Endothelial cell (in vitro differentiated cells): ENCODE results near the gene KMO. TPM values are rescaled to one million over a fixed set of nuclear protein-coding genes. Genes with fewer than 3 reads are reported as not detected.

ENCODE experiments used
- DNase-seq: peaks from one replicate; pipeline ENCODE4 v3.0.0; 2021; ENCODE audit warnings: low spot score
- H3K27ac Mint-ChIP-seq: one replicate; pipeline ENCODE4 v1.8.0; 2021; ENCODE audit warnings: mixed read lengths, inconsistent platforms; ENCODE audit not compliant: unreplicated experiment
- H3K27me3 Mint-ChIP-seq: one replicate; pipeline ENCODE4 v1.8.0; 2021; ENCODE audit warnings: mild to moderate bottlenecking, moderate library complexity, mixed read lengths, inconsistent platforms; ENCODE audit not compliant: unreplicated experiment
- H3K36me3 Mint-ChIP-seq: one replicate; pipeline ENCODE4 v1.8.0; 2021; ENCODE audit warnings: mild to moderate bottlenecking, low read depth, mixed read lengths, inconsistent platforms; ENCODE audit not compliant: unreplicated experiment
- H3K4me1 Mint-ChIP-seq: one replicate; pipeline ENCODE4 v1.8.0; 2021; ENCODE audit warnings: mild to moderate bottlenecking, mixed read lengths, inconsistent platforms; ENCODE audit not compliant: unreplicated experiment
- H3K4me3 Mint-ChIP-seq: one replicate; pipeline ENCODE4 v1.8.0; 2021; ENCODE audit warnings: mild to moderate bottlenecking, mixed read lengths, inconsistent platforms; ENCODE audit not compliant: unreplicated experiment
- H3K9me3 Mint-ChIP-seq: one replicate; pipeline ENCODE4 v1.8.0; 2021; ENCODE audit warnings: mixed read lengths, inconsistent platforms; ENCODE audit not compliant: unreplicated experiment
- CTCF ChIP-seq: fragments of 200-600 bp; sonication (generic); IDR thresholded peaks from one replicate; pipeline ENCODE4 v1.5.0; 2021; ENCODE audit warnings: antibody characterized with exemption; ENCODE audit not compliant: unreplicated experiment
- total RNA-seq: library from RNA; stranded (reverse); fragmentation: NEBNext Ultra II Directional; extraction: Animal tissue kit (Norgen Biotek cat#: 25700); gene quantifications from one replicate; pipeline ENCODE4 v1.2.1, GENCODE V29; 2021; ENCODE audit not compliant: unreplicated experiment

The KMO gene
- total RNA-seq, 1 donor from 2014 or later = not detected

GRCh38 chr1:241527146-241527545 is 5.0 kb upstream of the KMO start:
- DNase-seq = no peak
- Mint-ChIP-seq H3K27me3 (no peaks in the 10 kb centered on the region), H3K4me3 (no peak overlapping the region), H3K27ac (no peak overlapping the region), H3K36me3 (no peaks in the 10 kb centered on the region), H3K4me1 (peaks cover 10% of the 10 kb centered on the region), H3K9me3 (no peaks in the 10 kb centered on the region)
- no peak for TF ChIP-seq CTCF

GRCh38 chr1:241531195-241532161 is 700 bp upstream of the KMO start:
- no peak for DNase-seq
- H3K27ac Mint-ChIP-seq = peak overlapping the region; percentile 77
- H3K9me3 Mint-ChIP-seq = no peaks in the 10 kb centered on the region
- H3K27me3 Mint-ChIP-seq = no peaks in the 10 kb centered on the region
- no peaks in the 10 kb centered on the region for H3K36me3 Mint-ChIP-seq
- no peak overlapping the region for H3K4me3 Mint-ChIP-seq
- H3K4me1 Mint-ChIP-seq = peaks cover 11% of the 10 kb centered on the region
- TF ChIP-seq CTCF = peak; percentile 67

- no peak for TF ChIP-seq CTCF
- Mint-ChIP-seq H3K27me3 (peaks cover 3% of the 10 kb centered on the region), H3K36me3 (no peaks in the 10 kb centered on the region), H3K27ac (no peak overlapping the region), H3K4me1 (peaks cover 11% of the 10 kb centered on the region), H3K4me3 (no peak overlapping the region), H3K9me3 (no peaks in the 10 kb centered on the region)
- no peak for DNase-seq
Measured at GRCh38 chr1:241532864-241533263, 686 bp downstream of the KMO start.

- no peaks in the 10 kb centered on the region for H3K36me3 Mint-ChIP-seq
- no peak for TF ChIP-seq CTCF
- H3K4me3 Mint-ChIP-seq = no peak overlapping the region
- DNase-seq = no peak
- peaks cover 4% of the 10 kb centered on the region for H3K27me3 Mint-ChIP-seq
- H3K27ac Mint-ChIP-seq = no peak overlapping the region
- no peaks in the 10 kb centered on the region for H3K9me3 Mint-ChIP-seq
- peaks cover 9% of the 10 kb centered on the region for H3K4me1 Mint-ChIP-seq
Measured at GRCh38 chr1:241533326-241534115, 1.3 kb downstream of the KMO start.
